IMR-90 (cell line): ENCODE measurements around the gene KRT38. TPM values are rescaled to one million over a fixed set of nuclear protein-coding genes. Genes with fewer than 3 reads are reported as not detected.

Experiments
- ATAC-seq: fragments of 200-7000 bp; cut with Tn5 transposase; 2 replicates; pipeline ENCODE4 v1.9.1; 2020; ENCODE audit warnings: low read depth, mild to moderate bottlenecking, moderate library complexity
- BruUV-seq: library from RNA; stranded (reverse); fragments of 400-500 nt; replicated peaks from 2 replicates; lab custom pipeline; 2021; lab: Mats Ljungman, UMichigan
- CTCF ChIA-PET: fragments of 300-600 bp; formaldehyde crosslinking; extraction: SDS; loops from one replicate; lab custom pipeline; 2021; ENCODE audit warnings: antibody characterized with exemption; lab: Yijun Ruan, JAX
- POLR2A ChIA-PET: fragments of 300-600 bp; sonication (Branson Sonifier 250); formaldehyde crosslinking; loops from one replicate; lab custom pipeline; 2022; ENCODE audit warnings: antibody characterized with exemption; ENCODE audit not compliant: unreplicated experiment; lab: Charles Lee
- DNase-seq: peaks from one replicate; pipeline ENCODE4 v3.0.0; 2013
- H2AFZ ChIP-seq: replicated peaks from 2 replicates; pipeline ENCODE3; 2013; ENCODE audit warnings: low read length, mild to moderate bottlenecking; ENCODE audit not compliant: poor library complexity
- H2AK5ac ChIP-seq: 2 replicates; pipeline ENCODE4 v1.6.1; 2013; ENCODE audit warnings: low read depth, low read length, inconsistent platforms
- H2AK9ac ChIP-seq: replicated peaks from 2 replicates; pipeline ENCODE3; 2013; ENCODE audit warnings: mild to moderate bottlenecking, low read depth, low read length, moderate library complexity; ENCODE audit not compliant: poor library complexity
- H2BK120ac ChIP-seq: 2 replicates; pipeline ENCODE4 v1.6.1; 2013; ENCODE audit warnings: low read depth, low read length, inconsistent platforms
- H2BK15ac ChIP-seq: 3 replicates; pipeline ENCODE4 v1.6.1; 2013; ENCODE audit warnings: low read depth, low read length, inconsistent platforms
- H2BK20ac ChIP-seq: 2 replicates; pipeline ENCODE4 v1.6.1; 2013; ENCODE audit warnings: low read depth, mild to moderate bottlenecking, inconsistent platforms, low read length, moderate library complexity
- H2BK5ac ChIP-seq: 2 replicates; pipeline ENCODE4 v1.6.1; 2013; ENCODE audit warnings: mild to moderate bottlenecking, low read depth, low read length, inconsistent platforms; ENCODE audit not compliant: poor library complexity, severe bottlenecking
- H3K14ac ChIP-seq: replicated peaks from 2 replicates; pipeline ENCODE4 v1.6.1; 2013; ENCODE audit warnings: low read depth, low read length, inconsistent platforms
- H3K18ac ChIP-seq: 2 replicates; pipeline ENCODE4 v1.6.1; 2013; ENCODE audit warnings: low read depth, low read length, control low read depth
- H3K23ac ChIP-seq: 2 replicates; pipeline ENCODE4 v1.6.1; 2013; ENCODE audit warnings: low read depth, low read length, inconsistent platforms
- H3K27ac ChIP-seq: 2 replicates; pipeline ENCODE4 v1.5.1; 2013; ENCODE audit warnings: mild to moderate bottlenecking, control low read depth, low read length; ENCODE audit not compliant: insufficient read depth
- H3K27me3 ChIP-seq: 2 replicates; pipeline ENCODE4 v1.6.1; 2013; ENCODE audit warnings: low read length; ENCODE audit not compliant: control insufficient read depth, insufficient read depth
- H3K36me3 ChIP-seq: 2 replicates; pipeline ENCODE4 v1.6.1; 2013; ENCODE audit warnings: low read length, mixed read lengths; ENCODE audit not compliant: control insufficient read depth, insufficient read depth
- H3K4ac ChIP-seq: 2 replicates; pipeline ENCODE4 v1.6.1; 2013; ENCODE audit warnings: low read depth, low read length, inconsistent platforms
- H3K4me1 ChIP-seq: 2 replicates; pipeline ENCODE4 v1.6.1; 2013; ENCODE audit warnings: low read length, mixed read lengths; ENCODE audit not compliant: control insufficient read depth, insufficient read depth
- H3K4me2 ChIP-seq: 2 replicates; pipeline ENCODE4 v1.6.1; 2013; ENCODE audit warnings: low read depth, mild to moderate bottlenecking, control low read depth, low read length, moderate library complexity
- H3K4me3 ChIP-seq: 2 replicates; pipeline ENCODE4 v1.5.1; 2013; ENCODE audit warnings: low read depth, mild to moderate bottlenecking, control low read depth, low read length, moderate library complexity; ENCODE audit not compliant: insufficient read depth
- H3K56ac ChIP-seq: 2 replicates; pipeline ENCODE4 v1.6.1; 2013; ENCODE audit warnings: low read length, inconsistent platforms; ENCODE audit not compliant: insufficient read depth; ENCODE audit errors: extremely low read depth
- H3K79me1 ChIP-seq, 2 experiments: 2 replicates each; pipeline ENCODE4 v1.6.1; 2013; ENCODE audit warnings: low read length in 2 of 2, inconsistent platforms in 1 of 2, low read depth in 1 of 2
- H3K9ac ChIP-seq: 2 replicates; pipeline ENCODE4 v1.6.1; 2013; ENCODE audit warnings: low read depth, low read length, control low read depth
- H3K9me1 ChIP-seq: 2 replicates; pipeline ENCODE4 v1.6.1; 2013; ENCODE audit warnings: low read length, inconsistent platforms; ENCODE audit not compliant: insufficient read depth
- H3K9me3 ChIP-seq: 2 replicates; pipeline ENCODE4 v1.6.1; 2013; ENCODE audit warnings: low read length; ENCODE audit not compliant: control insufficient read depth, insufficient read depth
- H4K20me1 ChIP-seq: 2 replicates; pipeline ENCODE4 v1.6.1; 2013; ENCODE audit warnings: low read length, inconsistent platforms; ENCODE audit not compliant: insufficient read depth
- H4K5ac ChIP-seq: 2 replicates; pipeline ENCODE4 v1.6.1; 2013; ENCODE audit warnings: mild to moderate bottlenecking, low read depth, low read length, control low read depth
- H4K8ac ChIP-seq, 2 experiments: 2 replicates each; pipeline ENCODE4 v1.6.1; 2013; ENCODE audit warnings: low read depth in 2 of 2, low read length in 2 of 2, control low read depth in 1 of 2, inconsistent platforms in 1 of 2
- H4K91ac ChIP-seq: 2 replicates; pipeline ENCODE4 v1.6.1; 2013; ENCODE audit warnings: low read depth, low read length, inconsistent platforms; ENCODE audit not compliant: insufficient read depth
- CEBPB ChIP-seq: IDR thresholded peaks from 2 replicates; pipeline ENCODE4 v1.6.1; 2012; ENCODE audit warnings: low read depth, low read length, improper control_type of control experiment
- CTCF ChIP-seq: conservative IDR thresholded peaks from 2 replicates; pipeline ENCODE4 v1.5.1; 2012; ENCODE audit warnings: mild to moderate bottlenecking, low read depth, low read length, improper control_type of control experiment
- ELK1 ChIP-seq: fragments of 150-350 bp; IDR thresholded peaks from 2 replicates; pipeline ENCODE4 v1.6.1; 2016; ENCODE audit warnings: low read depth, mild to moderate bottlenecking, low read length, moderate library complexity, borderline replicate concordance
- FOS ChIP-seq: fragments of 150-350 bp; IDR thresholded peaks from 2 replicates; pipeline ENCODE4 v1.6.1; 2016; ENCODE audit warnings: low read depth, low read length
- MAFK ChIP-seq: IDR thresholded peaks from 2 replicates; pipeline ENCODE4 v1.6.1; 2012; ENCODE audit warnings: low read depth, low read length, improper control_type of control experiment
- MAZ ChIP-seq: IDR thresholded peaks from 2 replicates; pipeline ENCODE4 v1.6.1; 2012; ENCODE audit warnings: low read depth, mild to moderate bottlenecking, low read length, improper control_type of control experiment, moderate library complexity, borderline replicate concordance
- MXI1 ChIP-seq: IDR thresholded peaks from 2 replicates; pipeline ENCODE4 v1.6.1; 2012; ENCODE audit warnings: low read depth, mild to moderate bottlenecking, low read length, moderate library complexity, borderline replicate concordance
- NFE2L2 ChIP-seq: fragments of 150-350 bp; IDR thresholded peaks from 2 replicates; pipeline ENCODE4 v1.6.1; 2016; ENCODE audit warnings: low read depth, mild to moderate bottlenecking, low read length
- POLR2A ChIP-seq: IDR thresholded peaks from 2 replicates; pipeline ENCODE4 v1.6.1; 2012; ENCODE audit warnings: mild to moderate bottlenecking, low read depth, low read length
- RAD21 ChIP-seq: IDR thresholded peaks from 2 replicates; pipeline ENCODE4 v1.6.1; 2012; ENCODE audit warnings: low read length, improper control_type of control experiment
- RFX5 ChIP-seq: IDR thresholded peaks from 2 replicates; pipeline ENCODE4 v1.8.0; 2012; ENCODE audit warnings: low read depth, mild to moderate bottlenecking, low read length, moderate library complexity
- SMC3 ChIP-seq: fragments of 150-350 bp; IDR thresholded peaks from 2 replicates; pipeline ENCODE4 v1.6.1; 2016; ENCODE audit warnings: low read depth, mild to moderate bottlenecking, antibody characterized with exemption, low read length, moderate library complexity
- USF2 ChIP-seq: fragments of 150-350 bp; IDR thresholded peaks from 2 replicates; pipeline ENCODE4 v1.6.1; 2017; ENCODE audit warnings: mild to moderate bottlenecking, antibody characterized with exemption, low read length, low read depth
- WGBS, 2 experiments: methylation state at CpG; one replicate each; pipeline versions ENCODE4 v1.1.5 to v1.1.7; 2013; ENCODE audit warnings: missing lambda C conversion rate in 2 of 2; ENCODE audit not compliant: insufficient read length in 1 of 2; ENCODE audit errors: extremely low coverage in 2 of 2; 5-methylcytosine and 5-hydroxymethylcytosine counted together
- dilution Hi-C: fragments of 300-500 bp; cut with HindIII; formaldehyde crosslinking; loops from one replicate; pipeline ENCODE4 v1.14.3; 2018; ENCODE audit warnings: low sequenced_read_pairs; ENCODE audit not compliant: unreplicated experiment
- in situ Hi-C: fragments of 300-500 bp; cut with MboI; formaldehyde crosslinking; loops from 3 replicates; pipeline ENCODE4 v1.14.3; 2019; ENCODE audit warnings: low sequenced_read_pairs, inconsistent platforms, mixed read lengths
- intact Hi-C: fragments of 100-400 bp; cut with micrococcal nuclease; formaldehyde crosslinking; loops from 2 replicates; pipeline ENCODE4 v1.10.0; 2022
- polyA plus RNA-seq, 3 experiments: library from polyadenylated mRNA; depleted of rRNA; stranded (reverse); fragments of >200 nt; gene quantifications; 2 replicates each; pipeline ENCODE4 v1.2.3, GENCODE V29; 2012; ENCODE audit warnings: low replicate concordance in 1 of 3
- total RNA-seq: library from RNA; depleted of rRNA; stranded (reverse); fragments of >200 nt; gene quantifications from 2 replicates; pipeline ENCODE4 v1.2.3, GENCODE V29; 2012

The KRT38 gene
- total and polyA plus RNA-seq, 2 of the 4 experiments (the other 2 are of a cell fraction) = 0.09 TPM; not detected in 1

GRCh38 chr17:41402161-41402560 is 38.6 kb downstream of the KRT38 start (continued):
- no peak for TF ChIP-seq CEBPB
- no peak for TF ChIP-seq RAD21
- TF ChIP-seq FOS = no peak

GRCh38 chr17:41396996-41397660 is 43.7 kb downstream of the KRT38 start, which contains the start of gene KRT31:
Gene KRT31 (minus strand): TSS chr17:41397608. CDS start chr17:41397539, 69 bp downstream.
- no peak within 1 kb of the TSS for H3K18ac ChIP-seq
- H3K4me1 ChIP-seq = peaks cover 7% of the 10 kb centered on the region; the same call in 1 of the 2 replicates
- TF ChIP-seq MAFK = no peak
- no peak for TF ChIP-seq MAZ
- TF ChIP-seq SMC3 = no peak
- no peak for TF ChIP-seq CEBPB
- no peak for TF ChIP-seq NFE2L2
- TF ChIP-seq ELK1 = no peak
- no peak for TF ChIP-seq MXI1
- no peak for TF ChIP-seq USF2
- TF ChIP-seq CTCF = no peak
- TF ChIP-seq POLR2A = no peak
- no peak for TF ChIP-seq RFX5
- H3K27me3 ChIP-seq = no peaks in the 10 kb centered on the region
- ChIA-PET CTCF (no interaction called here), POLR2A (no interaction called here)
- H2BK20ac ChIP-seq = no peak within 1 kb of the TSS
- H2BK15ac ChIP-seq = peak within 1 kb of the TSS; percentile 16; the same call in 1 of the 3 replicates
- no peak within 1 kb of the TSS for H2AFZ ChIP-seq
- no peak within 1 kb of the TSS for H3K56ac ChIP-seq
- H2AK9ac ChIP-seq = no peak within 1 kb of the TSS
- H3K36me3 ChIP-seq = no peaks in the 10 kb centered on the region
- DNase-seq (no peak), ATAC-seq (no peak)
- H4K20me1 ChIP-seq = no peaks in the 10 kb centered on the region
- H3K79me1 ChIP-seq = no peaks in the 10 kb centered on the region
- WGBS, 2 experiments = no CpG with 5 or more reads among the region's 16 CpGs
- 0 out of 4 replicates have a peak within 1 kb of the TSS, but pooled peaks of 1 of the 2 experiments have one; percentile 19 for H4K8ac ChIP-seq
- no peak within 1 kb of the TSS for H3K14ac ChIP-seq
- no peak within 1 kb of the TSS for H3K4me3 ChIP-seq
- H4K91ac ChIP-seq = no peak within 1 kb of the TSS
- H3K27ac ChIP-seq = no peak within 1 kb of the TSS
- no peaks in the 10 kb centered on the region for H3K9me3 ChIP-seq
- BruUV-seq = no TSS peak
- intact Hi-C loops = no loop called here
- H2BK5ac ChIP-seq = no peak within 1 kb of the TSS
- H3K23ac ChIP-seq = no peak within 1 kb of the TSS
- H2BK120ac ChIP-seq = no peak within 1 kb of the TSS
- H4K5ac ChIP-seq = no peak within 1 kb of the TSS
- no peaks in the 10 kb centered on the region; the same call in none of the 2 replicates for H3K9me1 ChIP-seq
- in situ Hi-C loops = no loop called here
- no peak within 1 kb of the TSS for H3K4ac ChIP-seq
- dilution Hi-C loops = no loop called here
- no peak within 1 kb of the TSS for H3K4me2 ChIP-seq
- H3K9ac ChIP-seq = no peak within 1 kb of the TSS
- no peak within 1 kb of the TSS; the same call in 1 of the 2 replicates for H2AK5ac ChIP-seq
